Thyroid gland (tissue), 4 donors: ENCODE measurements around the gene THAP9. TPM values are rescaled to one million over a fixed set of nuclear protein-coding genes. Genes with fewer than 3 reads are reported as not detected.

Source experiments
- DNase-seq, 2 donors: peaks; one replicate each; pipeline ENCODE4 v3.0.0-alpha.2; 2019
- H3K27ac ChIP-seq, 3 donors: fragments of 200-600 bp; sonication (generic); 1 replicate in 2 of 3; 2 replicates in 1 of 3; pipeline ENCODE4 v1.5.1; 2016 to 2019; ENCODE audit warnings: mild to moderate bottlenecking in 1 of 3, moderate library complexity in 1 of 3
- H3K27me3 ChIP-seq: fragments of 200-600 bp; sonication (generic); one replicate; pipeline ENCODE4 v1.5.1; 2019
- H3K36me3 ChIP-seq, 2 donors: fragments of 200-600 bp; sonication (generic); one replicate each; pipeline ENCODE4 v1.5.1; 2016 to 2019
- H3K4me1 ChIP-seq, 2 donors: fragments of 200-600 bp; sonication (generic); one replicate each; pipeline ENCODE4 v1.5.1; 2017 to 2019
- H3K4me3 ChIP-seq, 3 donors: fragments of 200-600 bp; sonication (generic); replicated peaks in 1 of 3; 1 replicate in 2 of 3; 2 replicates in 1 of 3; pipeline ENCODE4 v1.5.1; 2016; ENCODE audit warnings: mild to moderate bottlenecking in 1 of 3
- H3K9me3 ChIP-seq: fragments of 200-600 bp; sonication (generic); one replicate; pipeline ENCODE4 v1.5.1; 2017
- CTCF ChIP-seq, 6 experiments: fragments of 200-600 bp in 3 of 6; fragments of 450-650 bp in 3 of 6; sonication (generic) in 3 of 6; IDR thresholded peaks; one replicate each; pipeline ENCODE4 v1.5.1; 2016 to 2019; ENCODE audit warnings: antibody characterized with exemption in 6 of 6, mild to moderate bottlenecking in 2 of 6, inconsistent platforms in 1 of 6, moderate library complexity in 1 of 6
- POLR2A ChIP-seq, 2 donors: fragments of 450-650 bp; IDR thresholded peaks; one replicate each; pipeline ENCODE4 v1.6.1; 2017; ENCODE audit warnings: antibody characterized with exemption in 2 of 2, mild to moderate bottlenecking in 2 of 2, moderate library complexity in 1 of 2
- WGBS, 2 donors: methylation state at CpG; one replicate each; pipeline ENCODE4 v1.1.5; 2017; 5-methylcytosine and 5-hydroxymethylcytosine counted together
- intact Hi-C: fragments of 100-400 bp; cut with DNase I; formaldehyde crosslinking; loops from one replicate; pipeline ENCODE4 v1.15.1; 2023
- total RNA-seq, 4 donors: library from RNA; depleted of rRNA; stranded (reverse); fragments of >200 nt; gene quantifications; one replicate each; pipeline ENCODE4 v1.2.3, GENCODE V29; 2016

THAP9 gene
- total RNA-seq, 4 donors from 2014 or later = 8.1 to 13.8 (median 10.7) TPM

- Histone ChIP-seq H3K9me3 (no peaks in the 10 kb centered on the region), H3K4me3 (no peak overlapping the region), H3K27ac (no peak overlapping the region), H3K4me1 (peaks cover 0 to 3% of the 10 kb centered on the region in 2 donors), H3K36me3 (peaks cover 0 to 8% of the 10 kb centered on the region in 2 donors), H3K27me3 (no peaks in the 10 kb centered on the region)
- intact Hi-C loops = no loop called here
- TF ChIP-seq CTCF (IDR thresholded peaks at IDR 0.05) (no peak), POLR2A (IDR thresholded peaks at IDR 0.05) (no peak)
- DNase-seq = no peak
- WGBS, 2 donors = 86 to 87% methylated on average over 5 of the region's 5 CpGs
These were observed 30.6 kb downstream of the THAP9 start for GRCh38 chr4:82930848-82931755.

GRCh38 chr4:82934441-82934840 is 33.9 kb downstream of the THAP9 start:
- no peaks in the 10 kb centered on the region for H3K9me3 ChIP-seq
- no peak overlapping the region for H3K4me3 ChIP-seq
- DNase-seq = no peak
- H3K27ac ChIP-seq = no peak overlapping the region
- H3K4me1 ChIP-seq = no peaks in the 10 kb centered on the region
- no peaks in the 10 kb centered on the region for H3K27me3 ChIP-seq
- H3K36me3 ChIP-seq = peaks cover 0 to 23% of the 10 kb centered on the region in 2 donors
- TF ChIP-seq POLR2A (IDR thresholded peaks at IDR 0.05) = no peak
- TF ChIP-seq CTCF (IDR thresholded peaks at IDR 0.05) = no peak
- intact Hi-C loops = no loop called here

- Histone ChIP-seq H3K36me3 (peaks cover 0 to 23% of the 10 kb centered on the region in 2 donors), H3K27ac (no peak overlapping the region), H3K27me3 (no peaks in the 10 kb centered on the region), H3K4me3 (no peak overlapping the region), H3K9me3 (no peaks in the 10 kb centered on the region), H3K4me1 (no peaks in the 10 kb centered on the region)
- no peak for TF ChIP-seq POLR2A (IDR thresholded peaks at IDR 0.05)
- no peak for TF ChIP-seq CTCF (IDR thresholded peaks at IDR 0.05)
- WGBS, 2 donors = 94 to 100% methylated on average over 2 of the region's 2 CpGs
- intact Hi-C loops = no loop called here
- DNase-seq = no peak
These were observed 38.9 kb downstream of the THAP9 start for GRCh38 chr4:82939414-82939813.

GRCh38 chr4:82947498-82947897 is 47.0 kb downstream of the THAP9 start:
- DNase-seq = no peak
- TF ChIP-seq CTCF (IDR thresholded peaks at IDR 0.05) (no peak), POLR2A (IDR thresholded peaks at IDR 0.05) (no peak)
- H3K27ac ChIP-seq = no peak overlapping the region
- no peaks in the 10 kb centered on the region for H3K36me3 ChIP-seq
- no peaks in the 10 kb centered on the region for H3K4me1 ChIP-seq
- intact Hi-C loops = no loop called here
- H3K27me3 ChIP-seq = no peaks in the 10 kb centered on the region
- H3K9me3 ChIP-seq = no peaks in the 10 kb centered on the region
- H3K4me3 ChIP-seq = no peak overlapping the region

- H3K27ac ChIP-seq = no peak overlapping the region
- H3K36me3 ChIP-seq = no peaks in the 10 kb centered on the region
- 95 to 100% methylated on average over 1 of the region's 1 CpG for WGBS, 2 donors
- intact Hi-C loops = no loop called here
- no peaks in the 10 kb centered on the region for H3K4me1 ChIP-seq
- H3K27me3 ChIP-seq = no peaks in the 10 kb centered on the region
- DNase-seq = no peak
- TF ChIP-seq POLR2A (IDR thresholded peaks at IDR 0.05) (no peak), CTCF (IDR thresholded peaks at IDR 0.05) (no peak)
- H3K4me3 ChIP-seq = no peak overlapping the region
- no peaks in the 10 kb centered on the region for H3K9me3 ChIP-seq
These were observed 48.2 kb downstream of the THAP9 start for GRCh38 chr4:82948647-82949204.
